AG04449 (cell line): ENCODE data around the gene TMC1.

Experiments
- CTCF ChIA-PET: fragments of 350-600 bp; formaldehyde crosslinking; extraction: SDS; loops from one replicate; lab custom pipeline; 2021; ENCODE audit warnings: antibody characterized with exemption; lab: Yijun Ruan, JAX
- POLR2A ChIA-PET: fragments of 400-600, 350-600 bp; formaldehyde crosslinking; extraction: SDS; loops from one replicate; lab custom pipeline; 2020; ENCODE audit warnings: antibody characterized with exemption, inconsistent platforms; lab: Yijun Ruan, JAX
- DNase-seq: peaks from one replicate; pipeline ENCODE4 v3.0.0-alpha.2; 2010; ENCODE audit warnings: low read depth, low spot score
- H3K4me3 ChIP-seq: 2 replicates; pipeline ENCODE4 v1.5.1; 2011; ENCODE audit warnings: low read depth, mild to moderate bottlenecking, control low read depth, low read length
- TF ChIP-seq, protein P1 (sequence below): IDR thresholded peaks from one replicate; pipeline ENCODE4 v1.5.1; 2011; ENCODE audit warnings: mild to moderate bottlenecking, moderate library complexity, low read length, control low read depth, inconsistent platforms; ENCODE audit not compliant: insufficient read depth; ENCODE audit errors: missing control alignments

The TMC1 gene

DNA sequence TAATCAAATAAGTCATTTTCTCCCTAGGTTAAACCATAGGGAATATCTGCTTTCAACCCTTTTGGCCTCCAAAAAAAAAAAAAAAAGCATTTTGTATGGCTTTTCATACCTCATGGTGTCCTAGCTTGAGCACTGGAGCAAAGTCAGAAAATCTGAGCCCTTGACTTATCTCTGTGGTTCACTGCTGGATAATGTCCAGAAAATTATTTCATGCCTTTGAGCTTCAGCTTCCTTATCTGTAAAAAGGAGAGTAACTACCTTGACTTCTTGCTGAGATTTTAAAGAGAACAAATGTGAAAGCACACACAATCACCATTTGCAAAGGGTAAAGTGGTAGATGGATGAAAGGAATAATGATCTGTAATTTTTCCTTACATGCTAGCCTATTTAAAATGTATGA is 265.5 kb downstream of the TMC1 start:
- TF ChIP-seq, protein P1, sequence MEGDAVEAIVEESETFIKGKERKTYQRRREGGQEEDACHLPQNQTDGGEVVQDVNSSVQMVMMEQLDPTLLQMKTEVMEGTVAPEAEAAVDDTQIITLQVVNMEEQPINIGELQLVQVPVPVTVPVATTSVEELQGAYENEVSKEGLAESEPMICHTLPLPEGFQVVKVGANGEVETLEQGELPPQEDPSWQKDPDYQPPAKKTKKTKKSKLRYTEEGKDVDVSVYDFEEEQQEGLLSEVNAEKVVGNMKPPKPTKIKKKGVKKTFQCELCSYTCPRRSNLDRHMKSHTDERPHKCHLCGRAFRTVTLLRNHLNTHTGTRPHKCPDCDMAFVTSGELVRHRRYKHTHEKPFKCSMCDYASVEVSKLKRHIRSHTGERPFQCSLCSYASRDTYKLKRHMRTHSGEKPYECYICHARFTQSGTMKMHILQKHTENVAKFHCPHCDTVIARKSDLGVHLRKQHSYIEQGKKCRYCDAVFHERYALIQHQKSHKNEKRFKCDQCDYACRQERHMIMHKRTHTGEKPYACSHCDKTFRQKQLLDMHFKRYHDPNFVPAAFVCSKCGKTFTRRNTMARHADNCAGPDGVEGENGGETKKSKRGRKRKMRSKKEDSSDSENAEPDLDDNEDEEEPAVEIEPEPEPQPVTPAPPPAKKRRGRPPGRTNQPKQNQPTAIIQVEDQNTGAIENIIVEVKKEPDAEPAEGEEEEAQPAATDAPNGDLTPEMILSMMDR, result no peak
- no peak for DNase-seq
- H3K4me3 ChIP-seq, result no peak overlapping the region
- CTCF ChIA-PET, result interaction anchor here (1.5 kb wide), 1 partner anchor 506 kb away, joined by 5 read pairs; no protein-coding TSS in a partner anchor
- POLR2A ChIA-PET, result no interaction called here

DNA sequence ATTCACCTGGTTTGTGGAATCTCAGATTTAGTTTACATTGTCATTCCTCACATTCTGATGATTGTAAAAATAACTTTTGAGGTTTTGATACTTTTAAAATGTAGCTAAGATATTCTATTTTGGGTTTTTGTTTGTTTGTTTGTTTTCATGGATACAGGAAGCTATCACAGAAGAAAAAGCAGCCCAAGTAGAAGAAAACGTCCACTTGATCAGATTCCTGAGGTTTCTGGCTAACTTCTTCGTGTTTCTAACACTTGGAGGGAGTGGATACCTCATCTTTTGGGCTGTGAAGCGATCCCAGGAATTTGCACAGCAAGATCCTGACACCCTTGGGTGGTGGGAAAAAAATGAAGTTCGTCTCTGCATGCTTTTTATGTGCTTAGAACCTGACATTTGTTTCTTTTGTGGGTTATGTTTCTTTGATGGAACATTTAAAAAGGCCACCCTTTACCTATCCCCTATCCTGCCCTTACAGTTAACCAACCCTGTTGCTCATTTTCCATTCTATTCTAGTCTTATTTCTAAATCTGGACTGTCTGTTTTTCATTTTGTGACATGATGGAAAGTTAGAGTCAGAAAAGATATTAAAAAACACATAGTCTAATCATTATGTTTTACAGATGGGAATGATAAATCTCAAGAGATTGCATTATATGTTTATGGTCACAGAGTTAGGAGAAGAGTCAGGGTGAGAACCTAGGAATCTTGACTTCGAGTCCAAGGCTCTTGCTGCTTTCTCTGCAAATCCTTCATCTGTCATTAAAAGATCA is 267.7 kb downstream of the TMC1 start:
- CTCF ChIA-PET, result no interaction called here
- H3K4me3 ChIP-seq, result no peak overlapping the region
- TF ChIP-seq, protein P1, result no peak
- POLR2A ChIA-PET, result no interaction called here
- no peak for DNase-seq

DNA sequence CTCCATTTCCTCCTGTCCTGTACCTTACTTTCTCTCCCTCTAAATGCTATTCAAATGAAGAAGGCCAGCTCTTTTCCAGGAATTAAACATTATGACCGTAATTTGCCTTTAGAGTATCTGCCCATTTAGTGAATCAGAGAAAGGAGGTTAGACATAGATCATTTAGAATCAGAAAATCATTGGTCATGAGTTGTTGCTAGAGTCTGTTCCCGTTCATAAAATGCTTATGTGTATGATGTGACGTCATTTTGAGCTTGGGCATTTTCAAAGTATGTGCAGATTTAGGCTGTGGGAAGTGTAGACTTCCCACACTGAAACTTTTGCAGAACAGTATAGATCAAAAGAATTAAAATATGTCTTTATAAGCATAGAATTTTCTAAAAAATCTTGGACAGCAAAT is 268.5 kb downstream of the TMC1 start:
- H3K4me3 ChIP-seq, result no peak overlapping the region
- ChIA-PET CTCF (no interaction called here), POLR2A (no interaction called here)
- TF ChIP-seq, protein P1, result no peak
- no peak for DNase-seq

GRCh38 chr9:72790989-72791388 is 269.6 kb downstream of the TMC1 start:
- no peak overlapping the region for H3K4me3 ChIP-seq
- TF ChIP-seq, protein P1, result no peak
- DNase-seq, result no peak
- CTCF ChIA-PET, result no interaction called here
- POLR2A ChIA-PET, result no interaction called here

GRCh38 chr9:72791436-72791835 is 270.0 kb downstream of the TMC1 start:
- POLR2A ChIA-PET, result no interaction called here

GRCh38 chr9:72794946-72795345 is 273.5 kb downstream of the TMC1 start:
- POLR2A ChIA-PET, result no interaction called here
- CTCF ChIA-PET, result interaction anchor here (1.1 kb wide), 1 partner anchor 516 kb away, joined by 3 read pairs; no protein-coding TSS in a partner anchor
- no peak for DNase-seq
- TF ChIP-seq, protein P1, result no peak
- H3K4me3 ChIP-seq, result no peak overlapping the region

More at GRCh38 chr9:72791436-72791835, 270.0 kb downstream of the TMC1 start:
- DNase-seq, result no peak
- CTCF ChIA-PET, result no interaction called here
- no peak overlapping the region for H3K4me3 ChIP-seq
- TF ChIP-seq, protein P1, result no peak
